HG02623 (cell line): ENCODE measurements around the gene RGMB.
A peak's percentile ranks its signal among the peaks of the same experiment; 100 is the strongest.

ENCODE experiments used
- ATAC-seq: cut with Tn5 transposase; IDR thresholded peaks from one replicate; pipeline ENCODE4 v1.9.1; 2021; ENCODE audit warnings: moderate library complexity; ENCODE audit not compliant: unreplicated experiment

RGMB gene

DNA sequence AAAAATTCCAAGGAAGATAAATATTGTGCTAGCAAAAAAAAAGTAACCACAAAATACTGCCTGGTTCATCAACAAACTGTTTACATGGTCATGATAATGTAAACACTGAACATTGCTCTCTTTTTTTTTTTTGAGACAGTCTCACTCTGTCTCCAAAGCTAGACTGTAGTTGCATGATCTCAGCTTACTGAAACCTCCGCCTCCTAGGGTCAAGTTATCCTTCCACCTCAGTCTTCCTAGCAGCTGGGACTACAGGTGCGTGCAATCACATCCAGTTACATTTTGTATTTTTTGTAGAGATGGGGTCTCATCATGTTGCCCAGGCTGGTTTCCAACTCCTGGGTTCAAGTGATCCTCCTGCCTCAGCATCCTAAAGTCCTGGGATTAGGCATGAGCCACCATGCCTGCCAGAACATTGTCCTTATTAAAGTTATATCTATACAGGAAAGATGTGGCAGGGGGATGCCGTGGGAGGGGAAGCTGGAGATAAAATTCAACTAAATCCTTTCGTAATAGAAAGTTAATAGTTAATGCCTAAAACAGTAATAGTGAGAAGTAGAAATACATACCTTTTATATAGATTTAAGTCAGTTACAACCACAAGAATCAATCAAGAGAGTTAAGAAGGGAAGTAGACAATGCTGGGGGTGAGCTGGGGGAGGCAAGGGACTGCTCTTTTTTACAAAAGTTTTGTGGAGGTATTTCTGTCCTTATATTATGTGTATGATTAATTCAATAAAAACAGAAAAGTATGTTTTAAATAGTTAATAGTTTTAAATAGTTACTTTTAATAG, 52.3 kb downstream of the RGMB start:
- no peak for ATAC-seq

DNA sequence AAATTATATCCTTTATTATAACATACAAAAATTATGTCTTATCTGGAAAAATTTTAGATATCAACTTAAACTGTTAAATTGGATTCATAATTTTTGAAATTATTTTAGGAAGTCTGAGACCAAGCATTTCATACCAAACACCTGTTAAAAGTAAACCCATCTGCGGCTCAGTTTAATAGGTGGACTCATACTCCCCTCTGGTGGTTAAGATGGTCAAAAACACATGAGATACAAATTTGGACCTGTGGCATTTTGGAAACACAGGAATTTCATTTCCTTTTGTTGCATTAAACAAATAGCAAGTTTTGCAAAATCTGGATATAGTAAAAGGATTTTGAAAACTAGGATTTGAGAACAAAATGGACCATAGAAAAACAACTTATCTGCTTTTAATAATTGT, 53.7 kb downstream of the RGMB start:
- no peak for ATAC-seq

DNA sequence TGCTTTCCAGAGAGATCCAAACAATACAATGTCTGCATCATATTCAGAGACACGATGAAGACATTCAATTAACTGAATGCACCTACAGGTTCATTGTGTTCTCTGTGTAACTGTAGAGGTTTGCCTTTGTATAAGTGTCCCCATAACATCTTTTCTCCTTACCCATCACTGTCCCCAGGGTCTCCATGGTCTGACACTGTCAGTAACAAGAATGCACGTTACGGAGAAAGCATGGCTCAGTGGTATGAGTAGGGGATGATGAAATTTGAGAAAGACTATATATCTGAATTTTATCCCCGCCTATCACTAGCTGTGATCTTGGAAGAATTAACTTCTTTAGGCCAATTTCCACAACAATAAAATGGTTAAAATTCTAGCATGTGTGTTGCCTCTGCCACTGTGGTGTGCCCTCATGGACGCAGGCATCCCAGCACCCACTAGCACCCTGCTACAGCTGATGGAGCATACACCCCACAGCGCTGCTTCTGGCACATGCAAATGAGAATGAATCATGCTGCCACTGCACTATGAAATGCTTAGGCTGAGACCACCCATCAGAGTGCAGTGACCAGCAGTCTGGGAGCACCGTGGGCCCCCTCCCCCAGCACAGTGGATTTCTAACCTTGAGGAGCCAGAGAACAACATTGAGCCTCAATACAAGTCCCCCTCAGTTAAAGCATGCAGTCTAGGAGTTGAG, 54.3 kb downstream of the RGMB start:
- no peak for ATAC-seq

DNA sequence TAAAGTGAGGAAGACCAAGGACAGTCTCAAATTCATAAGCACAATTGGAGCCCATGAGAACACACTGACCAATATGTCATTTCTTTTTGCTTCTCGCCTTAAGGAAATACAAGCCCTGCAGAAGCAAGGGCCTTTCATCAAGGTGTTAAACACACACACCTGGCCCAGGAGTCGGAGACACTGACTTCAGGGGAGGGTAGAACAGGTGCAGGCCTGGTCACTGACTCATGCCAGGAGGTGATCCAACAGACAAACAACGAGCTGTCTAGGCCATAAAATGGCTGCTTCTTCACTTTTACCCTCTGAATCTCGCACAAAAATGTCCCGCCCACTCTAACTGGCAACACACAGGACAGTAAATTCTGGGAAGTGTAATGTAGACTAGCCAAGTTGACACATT, 62.7 kb downstream of the RGMB start:
- no peak for ATAC-seq

DNA sequence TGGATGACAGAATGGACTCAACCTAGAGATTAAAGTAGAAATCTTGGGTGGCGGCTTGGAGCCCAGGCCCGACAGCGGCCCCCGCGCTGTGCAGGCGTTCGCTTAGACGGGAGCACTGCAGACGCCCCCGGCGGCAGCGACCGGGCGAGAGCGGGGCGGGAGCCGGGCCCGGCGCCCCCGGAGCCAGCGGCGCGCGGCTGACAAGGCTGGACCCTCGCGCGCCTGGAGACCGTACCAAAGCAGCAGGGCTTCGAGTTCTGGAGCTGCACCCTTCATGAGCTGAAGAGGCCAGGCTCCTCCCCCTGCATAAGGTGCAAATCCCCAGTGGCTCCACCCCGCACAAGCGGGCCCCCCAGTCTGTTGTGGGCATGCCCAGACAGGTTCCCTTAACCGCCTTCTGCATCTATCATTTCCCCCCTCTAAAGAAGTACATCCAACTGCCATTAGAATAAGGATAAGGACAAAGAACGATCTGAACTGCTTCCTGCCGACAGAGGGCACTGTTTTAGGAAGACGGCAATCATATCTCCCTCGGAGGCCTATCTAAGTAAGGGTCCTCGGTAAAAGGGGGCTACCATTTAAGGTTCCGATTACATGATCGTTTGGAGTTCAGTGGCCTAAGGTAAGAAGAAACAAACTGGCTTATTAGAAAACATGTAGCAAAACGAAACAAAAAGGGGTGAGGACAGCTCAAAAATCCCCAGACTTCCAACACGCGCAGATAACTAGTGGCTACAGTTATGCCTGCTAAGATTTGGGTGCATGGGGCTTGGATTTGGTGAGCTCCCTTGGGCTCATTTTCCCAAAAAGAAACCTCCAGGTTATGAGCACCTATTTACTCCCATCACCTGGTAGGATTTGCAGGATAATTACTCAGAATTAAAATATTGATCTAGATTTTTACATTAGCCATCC, 66.3 kb downstream of the RGMB start:
- peak; percentile 44 for ATAC-seq

DNA sequence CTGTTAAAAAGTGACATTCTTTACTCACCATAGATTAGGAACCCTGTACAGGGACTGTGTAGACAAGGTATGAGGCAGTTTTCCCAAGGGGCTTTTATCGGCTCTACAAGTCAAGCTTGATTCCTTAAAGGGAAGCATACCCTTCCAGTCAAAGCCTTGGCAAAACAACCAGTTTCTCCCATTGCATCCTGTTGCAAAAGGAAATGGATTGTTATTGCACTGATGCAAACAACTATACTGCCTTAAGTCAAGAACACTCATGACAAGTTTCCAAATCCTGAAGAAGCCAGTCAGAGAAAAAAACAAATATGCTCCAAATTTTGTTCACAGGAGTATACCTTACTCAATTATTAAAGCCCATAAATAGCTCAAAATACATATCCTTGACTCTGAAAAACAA, 67.5 kb downstream of the RGMB start:
- no peak for ATAC-seq

DNA sequence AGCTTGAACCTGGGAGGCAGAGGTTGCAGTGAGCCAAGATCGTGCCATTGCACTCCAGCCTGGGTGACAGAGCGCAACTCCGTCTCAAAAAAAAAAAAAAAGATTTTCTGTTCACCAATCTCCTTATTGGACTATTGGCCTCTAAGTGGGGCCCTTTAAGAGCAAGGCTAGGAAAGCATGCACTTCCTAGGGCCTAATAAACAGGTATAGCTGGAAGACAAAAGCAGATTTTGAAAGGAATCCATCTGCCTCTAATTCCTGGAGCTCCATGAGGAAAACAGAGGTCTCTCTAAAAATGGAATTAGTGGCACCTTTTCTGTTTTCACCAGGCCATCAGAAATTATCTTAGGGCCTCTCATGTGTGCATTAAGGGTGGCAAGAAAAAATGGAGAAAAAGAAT, 70.0 kb downstream of the RGMB start:
- ATAC-seq: no peak

DNA sequence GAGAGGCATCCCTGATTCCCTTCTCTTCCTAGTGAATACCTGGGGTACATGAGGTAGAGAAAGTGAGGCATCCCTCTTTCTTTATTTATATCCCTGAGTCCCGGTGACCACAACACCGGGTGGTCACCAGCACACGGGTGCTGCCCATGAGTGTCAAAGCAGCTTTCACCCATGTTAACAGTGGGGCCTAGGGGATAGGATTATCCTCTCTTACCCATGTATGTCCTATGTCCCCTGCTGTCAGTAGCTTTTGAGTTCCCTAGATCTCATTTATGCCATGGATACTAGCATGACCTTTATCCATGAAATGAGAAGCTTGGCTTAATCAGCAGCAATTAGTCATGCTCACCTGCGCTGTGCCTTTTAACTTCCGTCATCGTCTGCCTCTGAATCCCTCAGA, 71.4 kb downstream of the RGMB start:
- no peak for ATAC-seq

DNA sequence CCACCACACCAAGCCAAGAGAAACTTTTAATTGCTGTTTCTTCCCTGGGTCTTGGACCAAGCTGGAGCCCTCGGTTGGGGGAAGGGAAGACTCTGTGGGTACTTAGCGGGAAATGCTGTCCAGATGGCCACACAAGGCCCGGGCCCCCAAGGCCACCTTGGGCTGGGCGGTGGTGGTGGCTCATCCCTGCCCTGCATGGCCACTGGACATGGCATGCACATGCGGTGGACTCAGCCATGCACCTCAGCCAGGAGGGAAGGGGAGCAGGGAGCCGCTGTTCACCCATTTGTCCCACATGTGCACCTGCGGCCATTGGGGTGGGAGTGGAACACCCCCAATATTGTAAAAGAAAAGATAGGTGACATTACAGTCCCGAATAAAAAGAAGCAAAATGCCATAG, 72.4 kb downstream of the RGMB start:
- ATAC-seq: no peak
